GM21526 (cell line): Measurements from ENCODE around the gene MYO5A.
"Not testable (repeated sequence)": the region's sequence is repeated elsewhere in the genome, so short reads cannot be mapped to it uniquely, and the experiment has no call there.

Experiments used
- ATAC-seq: cut with Tn5 transposase; IDR thresholded peaks from one replicate; pipeline ENCODE4 v1.9.1; 2021; ENCODE audit warnings: moderate library complexity; ENCODE audit not compliant: unreplicated experiment, low FRiP score

The MYO5A gene

DNA sequence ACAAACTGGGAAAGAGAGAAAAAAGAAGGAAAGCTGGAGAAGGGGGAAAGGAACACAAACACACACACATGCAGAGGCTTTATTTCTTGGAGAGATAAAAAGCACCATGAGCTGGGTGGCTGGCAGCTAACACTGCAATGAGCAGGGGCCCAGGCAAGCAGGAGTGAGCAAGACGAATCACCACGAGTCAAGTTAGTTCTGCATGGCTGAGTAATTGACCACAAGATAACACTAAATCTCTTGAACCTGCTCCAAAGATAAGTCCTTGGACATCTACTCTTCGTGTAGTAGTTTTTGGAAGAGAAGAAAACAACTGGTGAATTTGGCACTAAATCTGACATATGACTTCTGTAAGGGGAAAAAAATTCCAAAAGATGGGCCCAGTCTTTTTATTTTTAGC is 100.9 kb downstream of the MYO5A start:
- ATAC-seq, result no peak

DNA sequence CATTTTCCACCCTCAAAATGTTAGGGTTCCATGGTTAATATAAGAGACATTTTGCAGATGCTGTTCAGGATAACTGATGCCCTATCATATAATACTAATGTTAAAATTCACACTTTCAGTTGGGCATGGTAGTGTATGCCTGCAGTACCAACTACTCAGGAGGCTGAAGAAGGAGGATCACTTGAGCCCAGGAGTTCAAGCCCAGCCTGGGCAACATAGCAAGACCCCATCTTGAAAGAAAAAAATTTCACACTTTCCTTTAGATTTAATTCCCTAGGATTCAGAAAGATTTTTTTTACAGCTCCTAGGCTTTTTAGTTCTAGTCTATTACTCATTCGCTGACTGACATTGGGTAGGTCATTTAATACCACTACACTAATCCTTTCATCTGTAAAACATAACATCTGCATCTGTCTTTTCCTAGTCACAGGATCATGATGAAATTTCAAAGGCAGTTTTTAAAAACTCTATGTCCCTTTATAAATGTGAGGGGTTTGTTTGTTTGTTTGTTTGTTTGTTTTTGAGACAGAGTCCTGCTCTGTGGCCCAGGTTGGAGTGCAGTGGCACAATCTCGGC is 103.7 kb downstream of the MYO5A start:
- ATAC-seq, result no peak

DNA sequence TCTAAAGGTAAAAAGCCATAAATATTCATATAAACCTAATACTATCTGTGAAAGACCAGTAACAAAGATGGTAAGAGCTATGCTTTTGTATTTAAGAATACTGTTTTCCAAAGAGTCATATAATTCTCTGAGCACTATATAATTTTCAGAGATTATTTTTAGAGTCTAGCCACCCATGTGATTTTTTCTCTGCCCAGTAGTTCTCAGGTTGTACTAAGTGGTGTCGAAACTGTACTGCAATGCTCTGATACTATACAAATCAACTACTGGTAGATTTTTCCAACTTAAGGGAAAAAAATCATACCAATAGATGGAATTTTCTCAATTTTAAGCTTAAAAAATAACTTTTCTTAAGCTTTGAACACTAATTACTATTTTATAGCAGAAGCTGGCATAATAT is 104.8 kb downstream of the MYO5A start:
- no peak for ATAC-seq

DNA sequence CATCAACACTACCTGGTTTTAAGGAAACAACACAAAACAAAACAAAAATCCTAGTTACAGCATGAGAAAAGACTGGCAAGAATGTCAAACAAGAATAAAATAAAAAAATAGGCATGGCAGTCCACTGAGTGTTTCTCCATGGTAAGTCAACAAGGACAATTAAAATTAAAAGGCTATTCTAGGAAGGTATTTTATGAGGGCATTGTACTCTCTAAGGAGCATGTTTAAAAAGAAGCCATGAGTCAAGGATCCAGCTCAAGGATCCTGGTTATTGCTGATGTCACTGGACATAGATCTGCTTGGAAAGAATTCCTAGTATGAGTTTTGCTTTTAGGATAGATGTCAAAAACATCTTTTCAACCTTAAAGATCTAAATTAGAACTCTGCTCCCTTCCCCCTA is 106.7 kb downstream of the MYO5A start:
- ATAC-seq, result no peak

DNA sequence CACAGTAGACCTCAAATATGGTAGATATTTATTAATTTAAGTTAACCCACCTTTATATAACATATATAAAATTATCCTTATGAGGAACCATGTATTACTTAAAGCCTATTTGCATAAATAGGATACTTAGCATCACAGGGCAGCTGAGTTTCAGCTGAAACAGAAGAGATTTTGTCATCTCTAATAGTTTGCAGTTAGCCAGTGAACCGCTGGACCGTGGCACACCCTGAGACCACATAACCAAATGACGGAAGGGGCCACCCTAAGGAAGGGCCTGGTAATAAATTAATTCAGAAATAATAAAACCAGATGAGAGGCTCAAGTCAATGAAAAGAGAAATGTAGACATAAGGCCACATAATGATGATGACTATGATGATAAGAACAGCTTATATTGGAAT is 107.7 kb downstream of the MYO5A start:
- no peak for ATAC-seq

DNA sequence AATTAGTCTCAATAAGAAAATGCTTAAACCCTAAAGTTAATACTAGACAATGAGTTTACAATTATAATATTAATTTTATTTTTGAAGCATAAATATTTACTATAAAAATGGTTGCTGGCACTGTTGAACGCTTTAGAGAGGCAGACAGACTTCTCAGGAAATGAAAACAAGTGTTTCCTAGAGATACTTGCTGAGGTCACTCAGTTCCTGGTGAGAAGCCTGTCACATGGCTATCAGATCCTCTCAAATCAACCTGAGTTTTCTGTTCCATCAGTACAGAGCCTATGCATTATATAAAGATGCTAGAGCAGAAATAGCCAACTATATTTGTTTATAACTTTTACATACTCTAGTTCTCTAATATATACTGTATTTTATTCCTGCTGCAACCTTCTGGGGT is 109.2 kb downstream of the MYO5A start:
- no peak for ATAC-seq

DNA sequence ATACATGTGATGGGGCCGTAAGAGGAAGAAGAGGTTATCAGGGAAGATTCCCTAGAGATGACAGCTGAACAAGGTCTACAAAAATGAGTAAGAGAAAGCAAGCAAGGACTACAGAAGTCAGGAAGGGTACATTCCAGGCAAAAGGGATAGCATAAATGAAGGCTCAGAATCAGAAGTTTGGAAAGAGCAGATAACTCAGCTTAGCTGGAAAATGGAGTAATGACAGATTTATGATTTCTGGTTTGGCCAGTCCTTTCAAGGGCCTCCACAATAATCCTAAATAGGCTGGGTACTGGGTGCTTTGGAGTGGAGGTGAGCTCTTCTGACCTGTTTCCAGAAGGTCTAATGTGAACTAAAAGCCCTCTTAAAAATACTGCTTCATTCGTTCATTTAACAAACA is 110.7 kb downstream of the MYO5A start:
- ATAC-seq, result no peak

DNA sequence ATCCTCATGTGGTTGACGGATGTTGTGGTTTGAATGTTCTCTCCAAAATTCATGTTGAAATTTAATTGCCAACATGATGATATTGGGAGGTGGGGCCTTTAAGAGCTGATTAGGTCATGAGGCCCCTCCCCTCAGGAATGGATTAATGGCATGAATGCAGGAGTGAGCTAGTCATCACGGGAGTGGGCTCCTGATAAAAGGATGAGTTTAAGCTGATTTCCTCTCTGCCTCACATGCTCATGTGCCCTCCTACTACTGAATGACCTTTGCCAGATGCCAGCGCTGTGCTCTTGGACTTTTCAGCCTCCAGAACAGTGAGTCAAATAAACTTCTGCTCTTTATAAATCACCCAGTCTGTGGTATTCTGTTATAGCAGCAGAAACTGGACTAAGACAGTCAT is 111.2 kb downstream of the MYO5A start:
- no peak for ATAC-seq

DNA sequence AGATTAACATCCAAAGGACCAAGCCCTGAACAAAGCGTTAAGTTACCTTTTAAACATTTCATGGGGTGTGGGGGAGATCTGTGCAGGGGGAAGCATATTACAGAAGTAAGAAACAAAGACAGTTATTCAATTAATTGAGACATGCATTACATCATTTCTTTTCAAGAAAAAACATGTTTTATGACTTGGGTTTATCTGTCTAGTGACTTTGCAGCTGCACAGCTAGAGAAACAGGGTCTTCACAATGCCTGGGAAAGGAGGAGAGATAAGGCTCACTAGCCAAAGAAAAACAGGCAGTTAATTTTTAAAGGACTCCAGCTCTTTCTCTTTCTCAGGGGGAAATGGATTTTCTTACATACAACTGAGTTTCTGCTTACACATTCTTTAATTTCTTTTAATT is 112.1 kb downstream of the MYO5A start:
- ATAC-seq, result not testable (repeated sequence)

DNA sequence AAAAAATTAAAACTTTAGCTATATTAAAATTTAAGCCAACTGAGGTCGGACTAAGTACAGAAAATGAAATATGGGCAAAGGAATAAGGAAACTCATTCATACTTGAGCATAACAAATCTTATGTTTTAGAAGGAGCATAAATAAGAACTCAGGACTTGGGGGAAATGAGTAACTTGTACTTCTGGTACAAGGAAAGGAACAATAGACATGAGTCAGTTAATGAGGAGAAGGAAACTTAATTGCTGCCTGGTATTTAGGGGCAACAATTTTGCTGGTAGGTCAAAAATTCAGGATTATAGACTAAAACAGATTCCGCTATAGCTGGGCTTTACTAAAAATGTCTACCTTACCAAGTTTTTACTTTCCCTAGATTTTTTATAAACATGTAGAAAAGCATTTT is 113.1 kb downstream of the MYO5A start:
- no peak for ATAC-seq

DNA sequence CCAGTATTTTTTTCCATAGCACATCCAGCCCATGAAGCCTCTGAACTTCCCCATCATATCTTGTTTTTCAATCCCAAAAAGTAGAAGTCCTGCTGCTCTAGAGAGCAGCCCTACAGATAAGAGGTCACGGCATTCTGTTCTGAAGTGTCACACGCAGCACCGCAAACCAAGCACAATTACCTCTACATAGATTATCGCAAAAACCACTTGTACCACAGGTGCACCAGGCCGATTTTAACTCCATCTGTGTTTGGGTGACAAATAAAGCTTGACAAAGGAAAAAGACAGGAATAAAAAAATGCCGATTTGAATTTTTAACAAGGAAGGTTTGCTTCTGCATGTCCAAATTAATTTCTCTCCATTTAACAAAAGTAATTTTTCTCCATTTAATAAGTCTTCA is 113.7 kb downstream of the MYO5A start:
- ATAC-seq, result no peak

DNA sequence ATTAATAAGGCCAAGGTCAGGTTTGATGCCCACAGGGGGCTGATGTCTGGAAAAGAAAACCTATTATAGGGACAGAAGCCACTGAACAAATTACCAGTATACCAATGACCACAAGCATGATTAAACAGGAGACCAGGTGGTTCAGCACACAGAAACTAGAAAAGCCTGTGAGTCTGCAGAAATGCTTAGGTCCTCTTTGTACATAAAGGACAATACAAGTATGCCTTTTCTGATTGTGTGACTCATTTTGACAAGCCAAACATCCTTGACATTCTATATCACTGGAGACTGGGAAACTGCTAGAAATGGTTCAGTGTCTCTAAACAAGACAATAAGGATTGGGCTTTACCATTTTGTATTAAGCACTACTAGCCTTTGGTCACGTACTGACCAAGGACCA is 119.9 kb downstream of the MYO5A start:
- no peak for ATAC-seq

DNA sequence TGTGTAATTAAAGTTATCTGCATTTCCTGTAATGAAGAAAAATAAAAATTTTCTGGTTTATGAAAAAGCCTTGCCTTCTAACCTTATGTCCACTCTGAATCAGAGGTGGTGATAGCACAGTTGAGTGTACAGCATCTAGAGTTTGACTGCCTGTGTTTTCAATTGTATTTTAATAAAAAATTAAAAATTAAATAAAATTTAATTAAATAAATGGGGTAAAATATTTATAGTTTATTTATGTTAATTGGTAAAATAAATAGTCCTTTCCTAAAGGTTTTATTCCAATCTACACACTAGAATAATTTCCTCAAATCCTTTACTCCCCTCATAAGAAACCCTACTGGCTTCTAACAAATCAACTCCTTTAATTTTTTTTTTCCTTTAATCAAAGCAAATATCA is 121.3 kb downstream of the MYO5A start:
- no peak for ATAC-seq

DNA sequence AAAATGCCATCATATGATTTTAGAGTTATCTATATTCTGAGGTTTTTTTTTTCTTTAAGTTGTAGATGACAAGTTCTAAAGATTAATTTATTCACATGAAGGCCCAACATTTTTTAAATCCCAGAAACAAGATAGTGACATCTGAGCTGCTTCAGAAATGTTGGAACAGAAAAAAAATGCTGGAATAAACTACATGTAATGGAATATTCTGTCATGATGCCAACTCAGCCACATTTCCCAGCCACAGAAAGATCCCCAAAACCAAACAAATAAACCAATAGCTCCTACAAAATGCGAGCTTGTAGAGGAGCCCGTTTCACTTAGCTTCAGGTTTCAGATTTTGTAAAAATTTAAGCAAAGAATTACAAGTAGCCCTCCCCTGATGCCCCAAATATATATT is 122.1 kb downstream of the MYO5A start:
- ATAC-seq, result no peak

DNA sequence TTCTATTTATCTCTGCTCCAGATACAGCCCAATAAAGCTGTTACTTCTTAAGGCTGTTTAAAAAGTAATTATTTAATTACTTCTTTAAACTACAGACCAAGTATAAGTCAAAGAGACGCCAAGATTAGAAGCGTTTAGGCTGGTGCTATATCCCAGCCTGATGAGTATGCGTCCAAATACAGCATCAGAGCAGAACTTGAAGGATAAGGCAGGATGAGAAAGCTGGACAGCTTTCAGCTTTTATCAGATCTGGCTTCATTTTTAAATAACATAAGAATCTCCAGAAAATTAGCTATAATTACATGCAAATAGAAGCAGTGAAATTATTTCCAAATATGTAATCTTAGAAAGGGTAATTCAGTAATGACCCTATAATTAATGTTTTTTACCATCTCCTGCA is 122.8 kb downstream of the MYO5A start:
- no peak for ATAC-seq

DNA sequence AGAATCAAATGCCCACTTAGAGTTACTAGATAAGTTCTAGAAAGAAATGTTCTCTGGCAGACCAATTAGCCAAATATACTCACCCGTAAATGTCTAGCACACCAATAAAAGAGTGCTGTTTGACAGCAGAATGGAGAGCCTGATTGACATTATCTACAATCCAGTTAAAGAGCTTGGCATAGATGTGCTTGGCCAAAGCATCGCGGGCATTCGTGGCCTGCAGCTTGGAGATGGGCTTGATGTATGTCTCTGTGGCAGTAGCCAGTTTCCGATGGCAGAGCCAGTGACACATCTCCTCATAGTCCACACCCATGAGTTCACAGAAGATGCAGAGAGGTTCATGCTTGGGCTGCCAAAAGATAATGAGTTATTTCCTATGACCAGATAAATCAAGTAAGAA is 131.6 kb downstream of the MYO5A start:
- no peak for ATAC-seq

DNA sequence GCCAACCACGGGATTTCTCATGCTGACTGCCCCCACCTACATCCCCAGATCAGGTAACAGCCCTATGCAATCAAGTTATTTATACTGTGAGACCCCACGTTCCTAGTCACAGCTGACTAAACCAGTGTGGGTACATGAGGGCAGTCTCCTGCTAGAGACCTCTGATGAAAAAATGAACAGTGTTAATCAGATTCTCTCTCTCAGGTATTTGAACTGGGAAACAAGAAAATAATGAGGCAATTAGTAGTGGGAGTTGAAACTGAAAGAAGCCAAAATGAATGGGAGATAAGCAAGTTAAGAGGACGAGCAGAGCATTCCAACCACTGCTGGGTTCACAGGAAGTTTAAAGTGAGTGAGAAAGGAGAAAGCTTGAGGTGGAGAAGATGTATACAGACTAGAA is 134.6 kb downstream of the MYO5A start:
- no peak for ATAC-seq

DNA sequence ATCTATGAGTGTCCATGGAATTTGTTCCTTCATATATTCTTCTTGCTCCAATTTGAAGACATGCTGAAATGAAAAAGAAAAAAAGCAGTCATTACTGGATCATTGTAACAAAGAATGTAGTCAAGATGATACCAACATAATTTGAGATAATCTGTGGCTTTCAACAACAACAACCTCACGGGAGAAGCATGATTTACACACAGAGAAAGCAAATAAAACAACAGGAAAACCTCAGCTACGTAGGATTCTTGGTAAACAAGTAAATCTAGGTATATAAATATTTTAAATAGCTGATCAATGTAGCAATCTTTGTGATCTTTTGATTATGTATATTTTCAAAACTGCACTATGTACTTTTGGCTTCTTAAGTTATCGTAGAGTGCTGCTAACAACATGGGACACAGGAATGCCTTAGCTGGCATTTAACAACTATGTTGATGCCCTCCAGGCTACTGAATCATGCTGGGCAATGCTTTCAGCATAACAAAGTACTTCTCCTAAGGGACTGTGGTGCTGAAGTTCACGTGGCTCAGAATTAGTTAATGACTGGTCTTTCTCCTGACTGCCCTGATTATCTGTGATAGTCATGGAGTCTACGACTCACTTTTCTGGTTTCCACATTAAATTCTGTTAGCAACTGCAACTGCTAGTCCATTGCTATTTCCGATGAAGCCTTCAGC is 136.5 kb downstream of the MYO5A start:
- no peak for ATAC-seq

DNA sequence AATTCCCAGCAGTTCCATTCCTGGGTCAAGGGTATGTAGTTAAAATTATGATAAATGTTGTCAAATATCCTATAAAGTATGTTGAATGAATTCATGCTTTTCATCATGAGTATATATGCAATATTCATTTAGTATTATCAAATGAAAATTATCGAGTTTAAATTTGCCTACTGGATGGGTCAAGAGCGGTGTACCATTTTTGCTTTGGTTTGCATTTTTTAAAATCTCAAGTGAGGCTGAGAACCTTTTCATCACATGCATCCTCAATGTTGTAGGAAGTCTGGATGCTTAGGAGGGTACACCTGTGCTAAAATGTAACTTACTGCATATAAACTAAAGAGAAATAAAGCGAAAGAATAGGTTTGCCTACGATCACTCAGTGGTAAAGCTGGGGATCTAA is 137.6 kb downstream of the MYO5A start:
- no peak for ATAC-seq

DNA sequence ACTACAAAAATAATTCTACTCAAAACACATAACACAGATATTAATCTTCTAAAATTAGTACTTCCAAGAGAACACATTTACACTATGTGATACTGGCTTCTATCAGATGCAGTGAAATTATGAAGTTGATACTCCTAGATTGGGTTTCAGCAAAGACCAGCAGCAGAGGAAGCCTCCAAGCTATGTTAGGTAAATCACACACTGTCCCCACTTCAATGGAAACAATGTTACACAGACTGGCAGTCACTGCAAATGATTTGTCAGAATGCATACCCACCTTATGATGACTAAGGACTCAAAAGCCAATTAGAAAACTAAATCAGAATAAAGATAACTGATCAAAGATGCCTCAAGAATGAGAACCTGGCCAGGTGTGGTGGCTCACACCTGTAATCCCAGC is 143.0 kb downstream of the MYO5A start:
- no peak for ATAC-seq

DNA sequence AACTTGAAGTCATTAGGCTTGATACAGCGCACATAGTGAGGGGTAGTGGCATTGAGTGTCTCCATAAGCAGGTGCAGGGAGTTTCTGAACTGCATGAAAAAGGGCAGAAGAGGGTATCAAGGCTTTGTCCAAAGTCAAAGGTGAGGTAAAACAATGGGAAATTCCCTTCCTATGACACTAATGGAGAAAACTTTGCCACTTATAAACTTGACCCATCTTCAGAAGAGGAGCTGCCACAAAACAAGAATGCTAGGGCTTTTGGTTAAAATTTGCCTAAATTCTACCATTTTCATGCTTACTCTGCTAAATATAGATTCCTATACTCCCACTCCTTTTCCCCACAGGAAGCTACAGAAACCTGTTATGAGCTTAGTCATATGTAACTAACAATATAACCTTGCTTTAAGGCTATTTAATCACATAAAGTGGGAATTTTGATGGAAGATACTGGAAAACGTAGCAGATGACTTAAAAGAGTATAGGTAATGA is 145.5 kb downstream of the MYO5A start:
- no peak for ATAC-seq

DNA sequence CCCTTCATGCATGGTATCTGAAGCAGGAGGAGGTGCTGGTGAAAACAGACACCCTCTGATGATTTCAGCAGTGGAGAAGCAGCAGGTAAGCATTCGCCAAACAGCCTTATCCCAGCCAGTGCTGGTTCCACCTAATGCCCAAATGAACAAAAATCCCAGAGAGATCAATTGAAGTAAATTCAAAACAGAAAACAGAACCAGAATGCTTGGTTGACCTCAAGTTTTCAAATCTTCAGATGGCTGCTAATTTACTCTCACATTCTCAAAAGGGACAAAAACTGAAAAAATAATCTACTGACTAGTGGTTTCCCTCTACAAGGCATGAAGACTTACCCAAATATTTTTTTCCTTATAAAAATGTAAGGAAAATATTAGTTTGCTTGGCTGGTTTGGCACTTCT is 146.0 kb downstream of the MYO5A start:
- no peak for ATAC-seq
